HL-60 (cell line): Measurements from ENCODE around the gene KIZ.

Experiments used
- DNase-seq, 2 experiments: peaks; one replicate each; pipeline ENCODE4 v3.0.0-alpha.2; 2010 to 2020; ENCODE audit warnings: low read depth in 1 of 2, low spot score in 1 of 2
- H3K27ac ChIP-seq: fragments of 250-450 bp; sonication (Bioruptor Pico); replicated peaks from 2 replicates; pipeline ENCODE4 v1.5.1; 2020; ENCODE audit warnings: mild to moderate bottlenecking, moderate library complexity
- H3K27me3 ChIP-seq: fragments of 250-450 bp; sonication (Bioruptor Pico); 2 replicates; pipeline ENCODE4 v1.5.1; 2021; ENCODE audit warnings: mild to moderate bottlenecking, moderate library complexity; ENCODE audit not compliant: insufficient read depth, poor library complexity, severe bottlenecking
- H3K4me3 ChIP-seq: replicated peaks from 2 replicates; pipeline ENCODE4 v1.5.1; 2011; ENCODE audit warnings: mild to moderate bottlenecking, control low read depth, low read length; ENCODE audit not compliant: insufficient read depth
- CTCF ChIP-seq: IDR thresholded peaks from one replicate; pipeline ENCODE4 v1.5.1; 2011; ENCODE audit warnings: low read length, control low read depth, inconsistent platforms; ENCODE audit not compliant: insufficient read depth
- GABPA ChIP-seq: IDR thresholded peaks from 2 replicates; pipeline ENCODE4 v1.6.1; 2012; ENCODE audit warnings: low read depth
- POLR2AphosphoS5 ChIP-seq: IDR thresholded peaks from 2 replicates; pipeline ENCODE4 v1.6.1; 2012; ENCODE audit warnings: low read depth
- REST ChIP-seq: IDR thresholded peaks from 2 replicates; pipeline ENCODE4 v1.6.1; 2012; ENCODE audit warnings: low read depth; ENCODE audit not compliant: insufficient replicate concordance
- SPI1 ChIP-seq: IDR thresholded peaks from 2 replicates; pipeline ENCODE4 v1.6.1; 2012; ENCODE audit warnings: low read depth, mild to moderate bottlenecking, borderline replicate concordance

Gene KIZ

GRCh38 chr20:21232546-21233280 lies 106.8 kb downstream of the KIZ start:
- Histone ChIP-seq H3K27me3 (no peaks in the 10 kb centered on the region), H3K4me3 (no peak overlapping the region), H3K27ac (no peak overlapping the region)
- TF ChIP-seq REST (no peak), GABPA (no peak), SPI1 (no peak), POLR2AphosphoS5 (no peak), CTCF (no peak)
- no peak for DNase-seq

GRCh38 chr20:21234324-21234723 lies 108.4 kb downstream of the KIZ start:
- DNase-seq: no peak
- no peak overlapping the region for H3K27ac ChIP-seq
- H3K4me3 ChIP-seq: no peak overlapping the region
- H3K27me3 ChIP-seq: no peaks in the 10 kb centered on the region
- TF ChIP-seq GABPA: no peak
- no peak for TF ChIP-seq POLR2AphosphoS5
- no peak for TF ChIP-seq SPI1
- TF ChIP-seq CTCF: no peak
- TF ChIP-seq REST: no peak

- Histone ChIP-seq H3K27ac (no peak overlapping the region), H3K27me3 (no peaks in the 10 kb centered on the region), H3K4me3 (no peak overlapping the region)
- DNase-seq: no peak
- TF ChIP-seq POLR2AphosphoS5 (no peak), GABPA (no peak), REST (no peak), CTCF (no peak), SPI1 (no peak)
Measured at GRCh38 chr20:21234806-21235483, 109.1 kb downstream of the KIZ start.
